Brain microvascular endothelial cell (primary cell): ENCODE measurements around the gene CLMP.
A peak's percentile ranks its signal among the peaks of the same experiment; 100 is the strongest.

ENCODE experiments used
- DNase-seq: peaks from one replicate; pipeline ENCODE4 v3.0.0-alpha.2; 2020
- H3K27ac ChIP-seq: fragments of 250-450 bp; sonication (Bioruptor Pico); 2 replicates; pipeline ENCODE4 v1.5.1; 2020; ENCODE audit warnings: mild to moderate bottlenecking, moderate library complexity
- H3K27me3 ChIP-seq: fragments of 250-450 bp; sonication (Bioruptor Pico); replicated peaks from 2 replicates; pipeline ENCODE4 v1.5.1; 2020; ENCODE audit warnings: mild to moderate bottlenecking
- H3K36me3 ChIP-seq: fragments of 250-450 bp; sonication (Bioruptor Pico); replicated peaks from 2 replicates; pipeline ENCODE4 v1.5.1; 2020; ENCODE audit warnings: mild to moderate bottlenecking
- H3K4me3 ChIP-seq: 2 replicates; pipeline ENCODE4 v1.5.1; 2011; ENCODE audit warnings: low read depth, mild to moderate bottlenecking, control low read depth, low read length, moderate library complexity
- CTCF ChIP-seq: IDR thresholded peaks from 2 replicates; pipeline ENCODE4 v1.5.1; 2011; ENCODE audit warnings: low read depth, mild to moderate bottlenecking, moderate library complexity, low read length, control low read depth, inconsistent platforms; ENCODE audit errors: missing control alignments
- in situ Hi-C: cut with HindIII; loops from 2 replicates; pipeline ENCODE4 v1.10.0; 2017; ENCODE audit warnings: low sequenced_read_pairs, low pct_ligation_motif_present

Gene CLMP

GRCh38 chr11:123151366-123151765, 43.7 kb downstream of the CLMP start:
- no peaks in the 10 kb centered on the region for H3K36me3 ChIP-seq
- in situ Hi-C loops: no loop called here
- TF ChIP-seq CTCF: no peak

GRCh38 chr11:123150882-123151281, 44.2 kb downstream of the CLMP start:
- in situ Hi-C loops: no loop called here
- H3K4me3 ChIP-seq: no peak overlapping the region
- TF ChIP-seq CTCF: no peak

More at GRCh38 chr11:123151366-123151765, 43.7 kb downstream of the CLMP start:
- no peaks in the 10 kb centered on the region for H3K27me3 ChIP-seq
- DNase-seq: no peak
- H3K27ac ChIP-seq: no peak overlapping the region
- H3K4me3 ChIP-seq: no peak overlapping the region

GRCh38 chr11:123148965-123149364, 46.1 kb downstream of the CLMP start:
- Histone ChIP-seq H3K4me3 (no peak overlapping the region), H3K27me3 (no peaks in the 10 kb centered on the region), H3K36me3 (no peaks in the 10 kb centered on the region), H3K27ac (no peak overlapping the region)
- in situ Hi-C loops: no loop called here
- DNase-seq: no peak
- no peak for TF ChIP-seq CTCF

More at GRCh38 chr11:123150882-123151281, 44.2 kb downstream of the CLMP start:
- Histone ChIP-seq H3K27ac (no peak overlapping the region), H3K27me3 (no peaks in the 10 kb centered on the region), H3K36me3 (no peaks in the 10 kb centered on the region)
- no peak for DNase-seq

GRCh38 chr11:123145661-123146060, 49.4 kb downstream of the CLMP start:
- no peak overlapping the region for H3K4me3 ChIP-seq
- no peak overlapping the region for H3K27ac ChIP-seq

GRCh38 chr11:123145220-123145619, 49.8 kb downstream of the CLMP start:
- Histone ChIP-seq H3K27me3 (no peaks in the 10 kb centered on the region), H3K4me3 (no peak overlapping the region), H3K36me3 (no peaks in the 10 kb centered on the region), H3K27ac (no peak overlapping the region)
- in situ Hi-C loops: no loop called here
- TF ChIP-seq CTCF: no peak
- DNase-seq: peak; percentile 57

More at GRCh38 chr11:123145661-123146060, 49.4 kb downstream of the CLMP start:
- no peak for TF ChIP-seq CTCF
- Histone ChIP-seq H3K36me3 (no peaks in the 10 kb centered on the region), H3K27me3 (no peaks in the 10 kb centered on the region)
- in situ Hi-C loops: no loop called here
- no peak for DNase-seq

GRCh38 chr11:123144707-123145106, 50.3 kb downstream of the CLMP start:
- in situ Hi-C loops: no loop called here
- no peak for TF ChIP-seq CTCF

More at GRCh38 chr11:123144707-123145106, 50.3 kb downstream of the CLMP start:
- Histone ChIP-seq H3K36me3 (no peaks in the 10 kb centered on the region), H3K27ac (no peak overlapping the region), H3K27me3 (no peaks in the 10 kb centered on the region), H3K4me3 (no peak overlapping the region)
- no peak for DNase-seq
